ENCODE results near the gene CETN2.
A peak's percentile ranks its signal among the peaks of the same experiment; 100 is the strongest.

The CETN2 gene

GRCh38 chrX:152832520-152832919, 2.0 kb upstream of the CETN2 start:
- no peak for DNase-seq (ENCODE audit: low read depth)
- TF ChIP-seq CTCF (conservative IDR thresholded peaks at IDR 0.05; ENCODE audit: low read depth, low read length): no peak
- no peak overlapping the region for H3K4me3 ChIP-seq (ENCODE audit: low read length)

- H3K4me3 ChIP-seq (ENCODE audit: low read length): peak overlapping the region; percentile 77
- no peak for TF ChIP-seq CTCF (conservative IDR thresholded peaks at IDR 0.05; ENCODE audit: low read depth, low read length)
- DNase-seq (ENCODE audit: low read depth): no peak
Observed at GRCh38 chrX:152831391-152831790, 834 bp upstream of the CETN2 start.

DNA sequence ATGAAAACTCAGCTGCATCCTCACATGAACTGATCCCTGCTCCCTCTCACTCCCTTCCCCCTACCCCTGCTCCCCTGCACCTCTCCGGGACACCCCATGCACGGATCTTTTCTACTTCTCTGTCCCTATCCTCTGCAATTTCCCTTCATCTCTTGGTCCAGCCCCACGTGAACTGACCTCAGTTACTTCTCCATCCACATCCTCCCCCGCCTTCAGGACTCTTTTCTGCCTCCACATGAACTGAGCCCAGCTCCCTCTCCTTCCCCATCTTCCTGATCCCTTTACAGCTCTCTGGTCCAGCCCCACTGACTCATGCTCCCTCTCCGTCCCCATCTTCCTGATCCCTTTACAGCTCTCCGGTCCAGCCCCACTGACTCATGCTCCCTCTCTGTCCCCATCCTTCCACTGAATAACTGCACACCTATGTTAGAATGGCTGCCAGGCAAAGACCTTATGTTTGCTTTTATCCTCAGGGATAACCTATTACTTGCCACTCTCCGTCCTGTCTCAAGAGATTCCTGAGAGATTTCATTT, 5.6 kb downstream of the CETN2 start:
- DNase-seq (ENCODE audit: low read depth): no peak
- no peak overlapping the region for H3K4me3 ChIP-seq (ENCODE audit: low read length)
- TF ChIP-seq CTCF (conservative IDR thresholded peaks at IDR 0.05; ENCODE audit: low read depth, low read length): no peak

DNA sequence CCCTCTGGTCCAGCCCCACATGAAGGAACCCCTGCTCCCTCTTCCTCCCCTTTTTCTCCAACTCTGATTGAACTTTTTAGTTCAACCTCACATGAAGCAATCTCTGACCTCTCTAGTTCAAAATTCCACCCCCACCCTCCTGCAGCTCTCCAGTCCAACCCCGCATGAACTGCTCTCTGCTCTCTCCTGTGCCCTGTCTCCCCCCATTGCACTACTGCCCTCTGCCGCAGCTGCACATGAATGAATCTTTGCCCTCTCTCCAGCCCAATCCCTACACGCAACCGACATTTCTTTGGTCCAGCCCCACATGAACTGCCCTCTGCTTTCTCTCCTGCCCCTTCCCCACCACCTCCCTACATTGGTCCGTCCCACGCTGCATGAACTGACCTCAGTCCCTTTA, 6.9 kb downstream of the CETN2 start:
- no peak for DNase-seq (ENCODE audit: low read depth)
- H3K4me3 ChIP-seq (ENCODE audit: low read length): no peak overlapping the region
- no peak for TF ChIP-seq CTCF (conservative IDR thresholded peaks at IDR 0.05; ENCODE audit: low read depth, low read length)

GRCh38 chrX:152822383-152823086, 8.0 kb downstream of the CETN2 start:
- TF ChIP-seq CTCF (conservative IDR thresholded peaks at IDR 0.05; ENCODE audit: low read depth, low read length): no peak
- DNase-seq (ENCODE audit: low read depth): no peak
- H3K4me3 ChIP-seq (ENCODE audit: low read length): no peak overlapping the region

GRCh38 chrX:152821145-152821765, 9.3 kb downstream of the CETN2 start:
- DNase-seq (ENCODE audit: low read depth): no peak
- peak; percentile 76 for TF ChIP-seq CTCF (conservative IDR thresholded peaks at IDR 0.05; ENCODE audit: low read depth, low read length)
- H3K4me3 ChIP-seq (ENCODE audit: low read length): no peak overlapping the region

GRCh38 chrX:152819732-152820131, 10.8 kb downstream of the CETN2 start:
- H3K4me3 ChIP-seq (ENCODE audit: low read length): no peak overlapping the region
- DNase-seq (ENCODE audit: low read depth): no peak
- TF ChIP-seq CTCF (conservative IDR thresholded peaks at IDR 0.05; ENCODE audit: low read depth, low read length): no peak
